ENCODE measurements around the gene TVP23B.
"Not testable (repeated sequence)": the region's sequence is repeated elsewhere in the genome, so short reads cannot be mapped to it uniquely, and the experiment has no call there.

DNA sequence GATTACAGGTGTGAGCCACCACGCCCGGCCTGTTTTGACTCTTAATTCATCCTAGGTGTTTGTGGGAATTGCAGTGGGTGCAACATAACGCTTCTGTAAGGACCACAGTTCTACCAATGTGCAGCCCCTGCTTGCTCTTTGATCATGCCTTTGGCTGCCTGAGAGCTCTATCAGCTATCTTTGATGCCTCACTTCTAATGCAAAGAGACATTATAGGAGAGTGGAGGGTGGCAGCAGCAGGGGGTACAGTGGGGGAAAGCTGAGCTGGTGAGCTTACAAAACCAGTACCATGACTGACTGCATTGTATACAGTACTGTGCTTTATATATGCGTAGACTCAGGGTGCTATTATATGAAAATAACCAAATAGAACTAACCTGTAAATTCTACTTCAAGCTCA, 10.4 kb upstream of the TVP23B start:
- not testable (repeated sequence) for TF ChIP-seq EZH2 (conservative IDR thresholded peaks at IDR 0.05; ENCODE audit: low read depth, low read length); ZFY (CRISPR knock-in tag; IDR thresholded peaks at IDR 0.05); ZBTB7A (CRISPR knock-in tag; IDR thresholded peaks at IDR 0.05)
- TF ChIP-seq, protein P1, sequence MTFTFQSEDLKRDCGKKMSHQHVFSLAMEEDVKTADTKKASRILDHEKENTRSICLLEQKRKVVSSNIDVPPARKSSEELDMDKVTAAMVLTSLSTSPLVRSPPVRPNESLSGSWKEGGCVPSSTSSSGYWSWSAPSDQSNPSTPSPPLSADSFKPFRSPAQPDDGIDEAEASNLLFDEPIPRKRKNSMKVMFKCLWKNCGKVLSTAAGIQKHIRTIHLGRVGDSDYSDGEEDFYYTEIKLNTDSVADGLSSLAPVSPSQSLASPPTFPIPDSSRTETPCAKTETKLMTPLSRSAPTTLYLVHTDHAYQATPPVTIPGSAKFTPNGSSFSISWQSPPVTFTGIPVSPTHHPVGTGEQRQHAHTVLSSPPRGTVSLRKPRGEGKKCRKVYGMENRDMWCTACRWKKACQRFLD (CRISPR knock-in tag; IDR thresholded peaks at IDR 0.05; ENCODE audit: borderline replicate concordance): not testable (repeated sequence)
- TF ChIP-seq, protein P2, sequence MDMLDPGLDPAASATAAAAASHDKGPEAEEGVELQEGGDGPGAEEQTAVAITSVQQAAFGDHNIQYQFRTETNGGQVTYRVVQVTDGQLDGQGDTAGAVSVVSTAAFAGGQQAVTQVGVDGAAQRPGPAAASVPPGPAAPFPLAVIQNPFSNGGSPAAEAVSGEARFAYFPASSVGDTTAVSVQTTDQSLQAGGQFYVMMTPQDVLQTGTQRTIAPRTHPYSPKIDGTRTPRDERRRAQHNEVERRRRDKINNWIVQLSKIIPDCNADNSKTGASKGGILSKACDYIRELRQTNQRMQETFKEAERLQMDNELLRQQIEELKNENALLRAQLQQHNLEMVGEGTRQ (IDR thresholded peaks at IDR 0.05; ENCODE audit: low read depth, low read length): not testable (repeated sequence)
- TF ChIP-seq, protein P2 (CRISPR knock-in tag; IDR thresholded peaks at IDR 0.05; ENCODE audit: borderline replicate concordance): not testable (repeated sequence)
- TF ChIP-seq, protein P3, sequence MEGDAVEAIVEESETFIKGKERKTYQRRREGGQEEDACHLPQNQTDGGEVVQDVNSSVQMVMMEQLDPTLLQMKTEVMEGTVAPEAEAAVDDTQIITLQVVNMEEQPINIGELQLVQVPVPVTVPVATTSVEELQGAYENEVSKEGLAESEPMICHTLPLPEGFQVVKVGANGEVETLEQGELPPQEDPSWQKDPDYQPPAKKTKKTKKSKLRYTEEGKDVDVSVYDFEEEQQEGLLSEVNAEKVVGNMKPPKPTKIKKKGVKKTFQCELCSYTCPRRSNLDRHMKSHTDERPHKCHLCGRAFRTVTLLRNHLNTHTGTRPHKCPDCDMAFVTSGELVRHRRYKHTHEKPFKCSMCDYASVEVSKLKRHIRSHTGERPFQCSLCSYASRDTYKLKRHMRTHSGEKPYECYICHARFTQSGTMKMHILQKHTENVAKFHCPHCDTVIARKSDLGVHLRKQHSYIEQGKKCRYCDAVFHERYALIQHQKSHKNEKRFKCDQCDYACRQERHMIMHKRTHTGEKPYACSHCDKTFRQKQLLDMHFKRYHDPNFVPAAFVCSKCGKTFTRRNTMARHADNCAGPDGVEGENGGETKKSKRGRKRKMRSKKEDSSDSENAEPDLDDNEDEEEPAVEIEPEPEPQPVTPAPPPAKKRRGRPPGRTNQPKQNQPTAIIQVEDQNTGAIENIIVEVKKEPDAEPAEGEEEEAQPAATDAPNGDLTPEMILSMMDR (CRISPR knock-in tag; IDR thresholded peaks at IDR 0.05): not testable (repeated sequence)
